Measurements from ENCODE around the gene HAO1.

HAO1 gene

GRCh38 chr20:7926323-7926722, 13.9 kb downstream of the HAO1 start:
- H3K36me3 ChIP-seq (ENCODE audit: control insufficient read depth, insufficient read depth, low read length) = no peaks in the 10 kb centered on the region
- H3K27me3 ChIP-seq (ENCODE audit: control insufficient read depth, insufficient read depth, low read length) = no peaks in the 10 kb centered on the region
- H3K4me3 ChIP-seq (ENCODE audit: low read depth, low read length) = no peak overlapping the region
- no peak overlapping the region for H3K9ac ChIP-seq (ENCODE audit: low read depth, low read length)
- no peaks in the 10 kb centered on the region for H3K4me1 ChIP-seq (ENCODE audit: control insufficient read depth, insufficient read depth, low read length)
- no peaks in the 10 kb centered on the region for H3K9me3 ChIP-seq (ENCODE audit: control insufficient read depth, insufficient read depth, low read length)

GRCh38 chr20:7924692-7925091, 15.6 kb downstream of the HAO1 start:
- H3K27me3 ChIP-seq (ENCODE audit: control insufficient read depth, insufficient read depth, low read length) = no peaks in the 10 kb centered on the region
- no peak overlapping the region for H3K9ac ChIP-seq (ENCODE audit: low read depth, low read length)
- no peaks in the 10 kb centered on the region for H3K9me3 ChIP-seq (ENCODE audit: control insufficient read depth, insufficient read depth, low read length)
- H3K36me3 ChIP-seq (ENCODE audit: control insufficient read depth, insufficient read depth, low read length) = no peaks in the 10 kb centered on the region
- H3K4me3 ChIP-seq (ENCODE audit: low read depth, low read length) = no peak overlapping the region
- no peaks in the 10 kb centered on the region for H3K4me1 ChIP-seq (ENCODE audit: control insufficient read depth, insufficient read depth, low read length)

GRCh38 chr20:7916648-7917047, 23.6 kb downstream of the HAO1 start:
- Histone ChIP-seq H3K4me3 (ENCODE audit: low read depth, low read length) (no peak overlapping the region), H3K27me3 (ENCODE audit: control insufficient read depth, insufficient read depth, low read length) (no peaks in the 10 kb centered on the region), H3K36me3 (ENCODE audit: control insufficient read depth, insufficient read depth, low read length) (no peaks in the 10 kb centered on the region), H3K9me3 (ENCODE audit: control insufficient read depth, insufficient read depth, low read length) (no peaks in the 10 kb centered on the region), H3K9ac (ENCODE audit: low read depth, low read length) (no peak overlapping the region), H3K4me1 (ENCODE audit: control insufficient read depth, insufficient read depth, low read length) (no peaks in the 10 kb centered on the region)

- Histone ChIP-seq H3K9ac (ENCODE audit: low read depth, low read length) (no peak overlapping the region), H3K4me1 (ENCODE audit: control insufficient read depth, insufficient read depth, low read length) (no peaks in the 10 kb centered on the region), H3K36me3 (ENCODE audit: control insufficient read depth, insufficient read depth, low read length) (no peaks in the 10 kb centered on the region), H3K27me3 (ENCODE audit: control insufficient read depth, insufficient read depth, low read length) (no peaks in the 10 kb centered on the region), H3K9me3 (ENCODE audit: control insufficient read depth, insufficient read depth, low read length) (no peaks in the 10 kb centered on the region), H3K4me3 (ENCODE audit: low read depth, low read length) (no peak overlapping the region)
These were observed 27.7 kb downstream of the HAO1 start for GRCh38 chr20:7912551-7912950.

- Histone ChIP-seq H3K36me3 (ENCODE audit: control insufficient read depth, insufficient read depth, low read length) (no peaks in the 10 kb centered on the region), H3K27me3 (ENCODE audit: control insufficient read depth, insufficient read depth, low read length) (no peaks in the 10 kb centered on the region), H3K4me1 (ENCODE audit: control insufficient read depth, insufficient read depth, low read length) (no peaks in the 10 kb centered on the region), H3K4me3 (ENCODE audit: low read depth, low read length) (no peak overlapping the region), H3K9me3 (ENCODE audit: control insufficient read depth, insufficient read depth, low read length) (no peaks in the 10 kb centered on the region), H3K9ac (ENCODE audit: low read depth, low read length) (no peak overlapping the region)
These were observed 28.5 kb downstream of the HAO1 start for GRCh38 chr20:7911586-7912330.

- H3K27me3 ChIP-seq (ENCODE audit: control insufficient read depth, insufficient read depth, low read length) = no peaks in the 10 kb centered on the region
- no peak overlapping the region for H3K4me3 ChIP-seq (ENCODE audit: low read depth, low read length)
- H3K9ac ChIP-seq (ENCODE audit: low read depth, low read length) = no peak overlapping the region
- H3K4me1 ChIP-seq (ENCODE audit: control insufficient read depth, insufficient read depth, low read length) = no peaks in the 10 kb centered on the region
- H3K9me3 ChIP-seq (ENCODE audit: control insufficient read depth, insufficient read depth, low read length) = no peaks in the 10 kb centered on the region
- no peaks in the 10 kb centered on the region for H3K36me3 ChIP-seq (ENCODE audit: control insufficient read depth, insufficient read depth, low read length)
These were observed 31.4 kb downstream of the HAO1 start for GRCh38 chr20:7908905-7909304.

GRCh38 chr20:7903429-7903828, 36.8 kb downstream of the HAO1 start:
- no peak overlapping the region for H3K4me3 ChIP-seq (ENCODE audit: low read depth, low read length)
- H3K4me1 ChIP-seq (ENCODE audit: control insufficient read depth, insufficient read depth, low read length) = no peaks in the 10 kb centered on the region
- no peaks in the 10 kb centered on the region for H3K36me3 ChIP-seq (ENCODE audit: control insufficient read depth, insufficient read depth, low read length)
- H3K9me3 ChIP-seq (ENCODE audit: control insufficient read depth, insufficient read depth, low read length) = no peaks in the 10 kb centered on the region
- H3K27me3 ChIP-seq (ENCODE audit: control insufficient read depth, insufficient read depth, low read length) = no peaks in the 10 kb centered on the region
- H3K9ac ChIP-seq (ENCODE audit: low read depth, low read length) = no peak overlapping the region

- no peaks in the 10 kb centered on the region for H3K36me3 ChIP-seq (ENCODE audit: control insufficient read depth, insufficient read depth, low read length)
These were observed 37.4 kb downstream of the HAO1 start for GRCh38 chr20:7902879-7903278.

GRCh38 chr20:7897781-7898364, 42.4 kb downstream of the HAO1 start:
- Histone ChIP-seq H3K9ac (ENCODE audit: low read depth, low read length) (no peak overlapping the region), H3K27me3 (ENCODE audit: control insufficient read depth, insufficient read depth, low read length) (no peaks in the 10 kb centered on the region), H3K36me3 (ENCODE audit: control insufficient read depth, insufficient read depth, low read length) (no peaks in the 10 kb centered on the region), H3K9me3 (ENCODE audit: control insufficient read depth, insufficient read depth, low read length) (no peaks in the 10 kb centered on the region), H3K4me1 (ENCODE audit: control insufficient read depth, insufficient read depth, low read length) (no peaks in the 10 kb centered on the region), H3K4me3 (ENCODE audit: low read depth, low read length) (no peak overlapping the region)

More at GRCh38 chr20:7902879-7903278, 37.4 kb downstream of the HAO1 start:
- no peaks in the 10 kb centered on the region for H3K27me3 ChIP-seq (ENCODE audit: control insufficient read depth, insufficient read depth, low read length)
- no peak overlapping the region for H3K9ac ChIP-seq (ENCODE audit: low read depth, low read length)
- H3K4me1 ChIP-seq (ENCODE audit: control insufficient read depth, insufficient read depth, low read length) = no peaks in the 10 kb centered on the region
- H3K9me3 ChIP-seq (ENCODE audit: control insufficient read depth, insufficient read depth, low read length) = no peaks in the 10 kb centered on the region
- H3K4me3 ChIP-seq (ENCODE audit: low read depth, low read length) = no peak overlapping the region

- H3K9ac ChIP-seq (ENCODE audit: low read depth, low read length) = no peak overlapping the region
- H3K36me3 ChIP-seq (ENCODE audit: control insufficient read depth, insufficient read depth, low read length) = no peaks in the 10 kb centered on the region
- H3K27me3 ChIP-seq (ENCODE audit: control insufficient read depth, insufficient read depth, low read length) = no peaks in the 10 kb centered on the region
- no peaks in the 10 kb centered on the region for H3K9me3 ChIP-seq (ENCODE audit: control insufficient read depth, insufficient read depth, low read length)
- H3K4me3 ChIP-seq (ENCODE audit: low read depth, low read length) = no peak overlapping the region
- no peaks in the 10 kb centered on the region for H3K4me1 ChIP-seq (ENCODE audit: control insufficient read depth, insufficient read depth, low read length)
These were observed 47.1 kb downstream of the HAO1 start for GRCh38 chr20:7893014-7893730.

- peaks cover 4% of the 10 kb centered on the region for H3K4me1 ChIP-seq (ENCODE audit: control insufficient read depth, insufficient read depth, low read length)
- H3K9ac ChIP-seq (ENCODE audit: low read depth, low read length) = no peak overlapping the region
- H3K9me3 ChIP-seq (ENCODE audit: control insufficient read depth, insufficient read depth, low read length) = no peaks in the 10 kb centered on the region
- H3K27me3 ChIP-seq (ENCODE audit: control insufficient read depth, insufficient read depth, low read length) = no peaks in the 10 kb centered on the region
- H3K4me3 ChIP-seq (ENCODE audit: low read depth, low read length) = no peak overlapping the region
- H3K36me3 ChIP-seq (ENCODE audit: control insufficient read depth, insufficient read depth, low read length) = no peaks in the 10 kb centered on the region
These were observed 48.6 kb downstream of the HAO1 start for GRCh38 chr20:7891705-7892104.

GRCh38 chr20:7889736-7890135, 50.5 kb downstream of the HAO1 start:
- Histone ChIP-seq H3K9me3 (ENCODE audit: control insufficient read depth, insufficient read depth, low read length) (no peaks in the 10 kb centered on the region), H3K36me3 (ENCODE audit: control insufficient read depth, insufficient read depth, low read length) (no peaks in the 10 kb centered on the region), H3K27me3 (ENCODE audit: control insufficient read depth, insufficient read depth, low read length) (no peaks in the 10 kb centered on the region), H3K9ac (ENCODE audit: low read depth, low read length) (no peak overlapping the region), H3K4me1 (ENCODE audit: control insufficient read depth, insufficient read depth, low read length) (peaks cover 4% of the 10 kb centered on the region), H3K4me3 (ENCODE audit: low read depth, low read length) (no peak overlapping the region)
